GM12874 (cell line): ENCODE measurements around the gene SDS.

Experiments
- TF ChIP-seq, protein P1 (sequence below): IDR thresholded peaks from 2 replicates; pipeline ENCODE4 v1.5.1; 2011; ENCODE audit warnings: low read depth, mild to moderate bottlenecking, control low read depth, low read length, moderate library complexity; ENCODE audit not compliant: insufficient read depth

Gene SDS

DNA sequence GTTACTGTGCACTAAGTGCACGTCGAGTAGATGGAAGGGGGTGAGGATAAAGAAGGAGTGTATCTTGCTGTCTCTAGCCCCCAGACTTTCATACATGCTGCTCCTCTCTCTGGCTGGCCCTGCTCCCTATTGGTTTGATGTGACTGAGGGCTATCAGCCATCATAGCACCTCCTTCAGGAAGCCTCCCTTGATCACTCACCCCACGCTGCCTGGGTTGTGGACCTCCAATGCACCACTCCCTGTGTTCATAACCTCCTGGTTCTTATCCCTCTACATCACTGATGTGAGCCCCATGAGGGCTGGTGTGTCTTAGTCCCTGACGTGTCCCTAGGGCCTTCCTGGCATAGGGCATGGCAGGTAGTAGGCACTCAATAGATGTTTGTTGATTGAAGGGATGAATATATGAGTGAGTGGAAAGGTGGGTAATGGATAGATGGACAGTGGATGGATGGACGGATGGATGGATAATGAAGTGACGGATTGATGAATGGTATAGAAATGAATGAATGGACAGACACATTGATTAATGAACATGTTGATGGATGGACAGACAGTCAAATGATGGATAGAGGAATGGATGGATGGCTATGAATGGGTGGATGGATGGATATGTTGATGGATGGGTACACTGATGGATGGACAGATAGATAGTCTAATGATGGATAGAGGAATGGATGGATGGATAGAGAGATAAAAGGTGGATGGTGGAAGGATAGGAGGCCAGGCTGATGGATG is 33.5 kb upstream of the SDS start:
- TF ChIP-seq, protein P1, sequence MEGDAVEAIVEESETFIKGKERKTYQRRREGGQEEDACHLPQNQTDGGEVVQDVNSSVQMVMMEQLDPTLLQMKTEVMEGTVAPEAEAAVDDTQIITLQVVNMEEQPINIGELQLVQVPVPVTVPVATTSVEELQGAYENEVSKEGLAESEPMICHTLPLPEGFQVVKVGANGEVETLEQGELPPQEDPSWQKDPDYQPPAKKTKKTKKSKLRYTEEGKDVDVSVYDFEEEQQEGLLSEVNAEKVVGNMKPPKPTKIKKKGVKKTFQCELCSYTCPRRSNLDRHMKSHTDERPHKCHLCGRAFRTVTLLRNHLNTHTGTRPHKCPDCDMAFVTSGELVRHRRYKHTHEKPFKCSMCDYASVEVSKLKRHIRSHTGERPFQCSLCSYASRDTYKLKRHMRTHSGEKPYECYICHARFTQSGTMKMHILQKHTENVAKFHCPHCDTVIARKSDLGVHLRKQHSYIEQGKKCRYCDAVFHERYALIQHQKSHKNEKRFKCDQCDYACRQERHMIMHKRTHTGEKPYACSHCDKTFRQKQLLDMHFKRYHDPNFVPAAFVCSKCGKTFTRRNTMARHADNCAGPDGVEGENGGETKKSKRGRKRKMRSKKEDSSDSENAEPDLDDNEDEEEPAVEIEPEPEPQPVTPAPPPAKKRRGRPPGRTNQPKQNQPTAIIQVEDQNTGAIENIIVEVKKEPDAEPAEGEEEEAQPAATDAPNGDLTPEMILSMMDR = no peak

DNA sequence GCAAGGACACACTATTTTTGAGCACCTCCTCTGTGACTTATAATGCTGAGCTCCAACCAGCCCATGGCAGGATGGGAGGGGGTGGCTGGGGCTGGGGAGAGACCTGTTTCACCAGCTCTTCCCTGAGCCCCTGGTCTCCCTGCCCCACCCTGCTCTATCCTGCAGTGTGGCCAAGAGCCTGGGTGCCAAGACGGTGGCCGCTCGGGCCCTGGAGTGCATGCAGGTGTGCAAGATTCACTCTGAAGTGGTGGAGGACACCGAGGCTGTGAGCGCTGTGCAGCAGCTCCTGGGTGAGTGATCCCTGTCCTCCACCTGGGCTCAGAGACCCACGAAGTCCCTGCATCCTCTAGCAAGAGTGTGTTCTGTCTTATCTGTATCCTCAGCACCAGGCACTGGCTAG is 32.9 kb upstream of the SDS start:
- TF ChIP-seq, protein P1 = no peak

DNA sequence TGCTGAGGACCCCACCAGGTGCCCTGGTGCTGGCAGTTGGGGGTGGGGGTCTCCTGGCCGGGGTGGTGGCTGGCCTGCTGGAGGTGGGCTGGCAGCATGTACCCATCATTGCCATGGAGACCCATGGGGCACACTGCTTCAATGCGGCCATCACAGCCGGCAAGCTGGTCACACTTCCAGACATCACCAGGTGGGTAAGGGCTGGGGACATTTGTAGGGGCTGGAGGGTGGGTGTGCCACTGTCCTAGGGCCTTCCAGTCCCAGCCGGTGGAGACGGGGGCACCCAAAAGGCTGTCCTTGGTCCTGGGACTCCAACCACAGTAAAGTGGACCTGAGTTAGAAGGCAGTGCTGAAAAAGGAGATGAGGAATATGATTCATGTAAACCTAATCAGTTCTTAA is 31.7 kb upstream of the SDS start:
- TF ChIP-seq, protein P1 = no peak

DNA sequence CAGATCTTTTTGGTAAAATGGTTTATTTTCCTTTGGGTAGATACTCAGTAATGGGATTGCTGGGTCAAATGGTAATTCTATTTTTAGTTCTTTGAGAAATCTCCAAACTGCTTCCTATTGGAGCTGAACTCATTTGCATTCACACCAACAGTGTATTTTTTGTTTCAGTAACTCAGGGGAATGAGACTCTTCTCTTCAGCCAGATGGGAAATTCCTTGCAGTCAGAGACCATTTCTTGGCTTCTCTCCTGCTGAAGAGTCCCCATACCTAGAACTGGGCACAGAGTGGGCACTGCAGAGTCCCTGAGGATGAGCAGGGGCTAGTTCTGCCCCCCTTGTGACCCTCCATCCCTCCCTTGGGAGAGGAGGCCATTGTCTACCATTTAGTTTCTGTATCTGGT is 29.3 kb upstream of the SDS start:
- TF ChIP-seq, protein P1 = no peak

DNA sequence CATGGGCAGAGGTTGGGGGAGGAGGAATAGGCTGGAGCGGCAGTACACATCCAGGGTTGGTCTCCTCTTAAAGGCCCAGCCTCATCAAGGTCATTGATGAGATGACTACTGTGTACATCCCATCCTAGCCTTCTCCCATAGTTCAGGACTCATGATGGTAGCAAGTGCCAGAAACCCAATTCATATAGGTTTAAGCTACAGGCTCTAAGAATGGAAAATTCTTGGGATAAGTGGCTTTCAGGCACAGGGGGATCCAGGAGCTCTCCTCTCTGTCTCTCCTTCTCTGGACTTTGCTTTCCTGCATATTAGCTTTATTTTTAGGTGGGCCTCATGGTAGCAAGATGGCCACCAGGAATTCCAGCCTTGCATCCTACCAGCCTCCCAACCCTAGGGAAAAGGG is 24.8 kb upstream of the SDS start:
- TF ChIP-seq, protein P1 = no peak

DNA sequence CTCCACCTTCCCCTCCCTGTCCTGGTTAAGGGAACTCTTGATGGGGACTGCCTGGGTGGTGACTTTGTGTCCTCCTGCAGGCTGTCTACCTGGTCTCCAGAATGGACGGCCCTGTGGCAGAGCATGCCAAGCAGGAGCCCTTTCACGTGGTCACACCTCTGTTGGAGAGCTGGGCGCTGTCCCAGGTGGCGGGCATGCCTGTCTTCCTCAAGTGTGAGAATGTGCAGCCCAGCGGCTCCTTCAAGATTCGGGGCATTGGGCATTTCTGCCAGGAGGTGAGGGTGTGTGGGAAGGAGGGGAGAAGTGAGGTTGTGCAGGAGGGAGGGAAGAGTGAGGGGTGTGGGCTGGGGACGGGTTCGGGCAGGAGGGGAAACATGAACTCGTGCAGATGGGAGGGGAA is 24.2 kb upstream of the SDS start:
- TF ChIP-seq, protein P1 = no peak

DNA sequence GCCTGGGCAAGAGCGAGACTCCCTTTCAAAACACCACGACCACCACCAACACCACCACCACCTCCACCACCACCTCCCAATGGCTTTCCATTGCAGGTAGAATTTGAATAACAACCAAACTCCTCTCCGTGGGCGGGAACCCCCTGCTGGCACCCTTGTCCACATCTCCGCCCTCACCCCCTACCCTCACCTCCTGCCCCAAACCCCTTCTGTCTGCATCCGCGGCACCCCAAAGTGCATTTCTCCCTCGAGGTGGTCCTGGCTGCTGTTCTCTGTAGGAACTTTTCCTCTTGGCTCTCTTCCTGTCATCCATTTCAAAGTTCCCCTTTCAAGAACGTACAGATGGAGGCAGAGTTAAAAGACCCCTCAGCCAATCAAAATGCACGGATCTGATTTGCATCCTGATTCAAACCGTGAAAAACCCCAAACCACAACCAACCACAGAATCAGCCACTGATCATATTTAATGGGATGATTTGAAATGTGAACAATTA is 22.3 kb upstream of the SDS start:
- TF ChIP-seq, protein P1 = no peak
